Right kidney (tissue), 1 donor: ENCODE data around the gene ANKMY1.

ENCODE experiments used
- DNase-seq: peaks from one replicate; pipeline ENCODE4 v3.0.0-alpha.2; 2016

The ANKMY1 gene

DNA sequence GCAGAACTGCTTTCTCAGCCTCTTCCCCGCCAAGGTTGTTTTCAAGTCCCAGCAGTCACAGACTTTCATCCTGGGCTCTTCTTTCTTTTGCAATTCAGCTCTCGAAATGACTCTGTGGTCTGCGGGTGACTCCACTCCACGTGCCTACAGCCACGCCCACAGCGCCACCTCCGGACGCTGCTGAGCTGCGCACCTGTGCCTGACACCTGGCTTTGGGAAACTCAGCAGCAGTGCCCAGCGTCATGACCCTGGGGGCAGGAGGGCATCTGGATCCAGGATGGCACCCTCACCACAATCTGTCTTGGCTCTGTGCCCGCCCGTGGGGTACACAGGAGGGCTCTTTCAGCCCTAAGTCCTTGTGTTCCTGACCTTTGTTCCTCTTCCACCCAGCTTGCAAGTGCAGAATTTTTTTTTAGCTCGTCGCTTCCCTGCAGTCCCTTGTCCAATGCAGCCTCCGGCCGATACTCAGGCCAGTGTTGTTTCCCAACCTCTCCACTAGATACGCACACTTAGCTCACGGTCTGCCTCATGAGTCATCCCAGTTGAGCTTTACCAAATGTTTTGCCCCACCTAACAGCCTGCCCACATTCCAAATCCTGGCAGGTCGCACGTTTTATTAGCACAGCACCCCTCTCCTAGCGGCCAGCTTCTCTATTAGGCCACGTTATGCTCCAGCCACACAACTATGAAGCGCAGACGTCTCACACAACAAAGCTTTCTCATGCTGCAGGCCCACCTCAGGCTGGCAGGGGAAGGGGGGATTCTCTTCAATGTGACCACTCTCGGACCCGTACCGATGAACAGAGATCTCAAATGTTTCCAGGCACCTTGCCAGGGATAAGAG lies 22.2 kb upstream of the ANKMY1 start:
- no peak for DNase-seq

GRCh38 chr2:240579071-240579762 lies 21.4 kb upstream of the ANKMY1 start:
- DNase-seq: no peak

DNA sequence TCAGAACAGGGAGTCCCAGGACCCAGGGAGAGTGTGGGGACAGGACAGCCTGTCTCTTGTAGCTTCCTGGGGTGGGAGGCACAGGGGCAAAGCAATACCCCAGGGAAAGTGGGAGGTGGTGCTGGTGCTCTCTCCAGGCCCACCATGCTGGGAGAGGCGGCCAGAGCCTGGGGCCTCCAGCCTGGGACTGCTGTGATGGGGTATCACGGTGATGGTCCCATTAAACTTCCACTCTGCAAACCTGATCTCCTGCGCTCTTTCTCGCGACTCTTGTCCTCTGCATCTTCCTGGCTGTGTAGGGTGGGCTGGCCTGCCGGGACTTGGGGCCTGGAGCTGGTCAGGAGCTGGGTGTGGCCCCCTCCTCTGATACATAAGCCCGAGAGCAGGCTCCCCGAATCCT lies 20.7 kb upstream of the ANKMY1 start:
- no peak for DNase-seq

- no peak for DNase-seq
Measured at GRCh38 chr2:240578110-240578450, 20.3 kb upstream of the ANKMY1 start.

GRCh38 chr2:240577281-240578109 lies 19.7 kb upstream of the ANKMY1 start:
- no peak for DNase-seq

- no peak for DNase-seq
Measured at GRCh38 chr2:240576436-240577205, 18.8 kb upstream of the ANKMY1 start.

DNA sequence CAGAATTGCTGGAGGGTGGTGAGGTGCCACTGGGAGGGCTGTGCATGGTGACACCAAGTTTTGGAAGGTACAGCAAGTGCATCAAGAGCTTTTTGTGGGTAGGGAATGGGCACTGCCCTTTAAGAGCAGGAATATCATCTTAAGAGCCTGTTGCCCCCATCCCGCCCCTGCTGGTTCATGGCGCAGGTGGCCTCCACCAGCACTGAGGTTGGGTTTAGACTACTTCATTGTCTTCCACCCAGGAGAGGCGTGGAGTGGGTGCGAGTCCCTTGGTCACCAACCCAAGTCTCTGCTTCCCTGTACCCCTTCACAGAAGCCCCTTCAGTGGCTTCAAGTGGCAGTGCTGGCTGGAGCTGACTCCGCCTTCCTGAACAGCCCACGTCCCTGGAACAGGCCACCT lies 18.2 kb upstream of the ANKMY1 start:
- no peak for DNase-seq

- no peak for DNase-seq
Measured at GRCh38 chr2:240575101-240575965, 17.5 kb upstream of the ANKMY1 start.

- no peak for DNase-seq
Measured at GRCh38 chr2:240574386-240575100, 16.8 kb upstream of the ANKMY1 start.

DNA sequence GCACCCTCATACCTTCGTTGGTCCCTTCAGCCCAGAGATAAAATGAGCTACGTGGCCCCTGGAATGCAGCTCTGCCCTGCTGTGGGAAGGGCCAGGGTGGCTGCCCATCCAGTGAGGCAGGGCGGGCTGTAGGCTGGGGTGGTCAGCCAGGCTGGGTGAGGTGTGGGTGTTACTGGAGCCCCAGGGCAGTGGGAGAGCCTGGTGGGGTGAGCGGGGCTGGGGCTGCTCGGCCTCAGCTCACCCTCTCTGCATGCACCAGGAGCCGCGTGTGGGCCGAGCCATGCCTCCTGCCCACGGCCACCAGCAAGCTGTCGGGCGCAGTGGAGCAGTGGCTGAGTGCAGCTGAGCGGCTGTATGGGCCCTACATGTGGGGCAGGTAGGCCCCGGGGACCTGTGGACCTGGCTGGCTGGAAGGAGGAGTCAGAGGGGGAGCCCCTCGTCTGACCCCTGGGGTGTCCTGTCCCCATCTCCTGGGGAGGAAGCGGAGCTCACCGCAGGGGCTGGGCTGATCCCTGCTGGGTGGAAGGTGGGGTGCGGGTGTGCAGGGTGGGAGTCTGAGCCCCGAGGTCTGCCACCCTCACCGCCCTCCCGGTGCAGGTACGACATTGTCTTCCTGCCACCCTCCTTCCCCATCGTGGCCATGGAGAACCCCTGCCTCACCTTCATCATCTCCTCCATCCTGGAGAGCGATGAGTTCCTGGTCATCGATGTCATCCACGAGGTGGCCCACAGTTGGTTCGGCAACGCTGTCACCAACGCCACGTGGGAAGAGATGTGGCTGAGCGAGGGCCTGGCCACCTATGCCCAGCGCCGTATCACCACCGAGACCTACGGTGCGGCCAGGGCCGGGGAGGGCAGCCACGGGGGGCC lies 16.0 kb upstream of the ANKMY1 start:
- no peak for DNase-seq

- no peak for DNase-seq
Measured at GRCh38 chr2:240573071-240573515, 15.3 kb upstream of the ANKMY1 start.

DNA sequence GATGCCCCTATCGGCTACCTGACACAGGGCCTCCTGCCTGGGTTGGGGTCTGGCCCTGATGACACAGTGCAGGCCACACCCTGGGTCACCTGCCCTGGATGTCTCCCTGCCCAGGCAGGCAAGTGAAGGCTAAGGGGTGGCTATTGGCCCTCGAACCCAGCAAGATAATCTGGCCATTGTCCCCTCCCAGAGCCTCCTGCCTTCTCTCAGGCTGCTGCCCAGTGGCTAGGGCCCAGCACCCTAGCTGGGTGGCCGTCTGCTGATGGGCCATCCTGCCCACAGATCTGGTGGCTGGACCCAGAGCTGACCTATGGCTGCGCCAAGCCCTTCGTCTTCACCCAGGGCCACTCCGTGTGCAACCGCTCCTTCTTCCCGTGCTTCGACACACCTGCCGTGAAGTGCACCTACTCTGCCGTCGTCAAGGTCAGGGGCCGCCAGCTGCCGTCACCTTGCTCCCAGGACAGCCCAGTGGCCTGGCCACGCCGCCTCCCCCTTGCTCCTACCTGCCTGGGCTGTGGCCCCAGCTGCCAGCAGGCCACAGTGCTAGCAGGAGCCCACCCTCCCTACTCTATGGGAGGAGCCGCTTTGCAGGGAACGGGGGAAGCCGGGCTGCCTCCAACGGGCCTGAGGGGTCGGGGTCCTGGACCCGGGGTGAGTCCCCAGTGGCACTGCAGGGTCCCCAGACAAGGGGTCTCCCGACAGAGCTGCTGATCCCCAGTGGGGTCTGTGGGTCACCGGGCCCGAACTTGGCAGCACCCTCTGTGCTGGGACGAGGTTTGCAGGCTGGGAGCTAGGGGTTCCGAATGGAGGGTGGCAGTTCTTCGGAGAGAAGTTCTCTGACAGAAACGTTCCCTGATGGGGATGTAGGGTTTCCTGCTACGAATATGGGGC lies 14.6 kb upstream of the ANKMY1 start:
- DNase-seq: no peak

DNA sequence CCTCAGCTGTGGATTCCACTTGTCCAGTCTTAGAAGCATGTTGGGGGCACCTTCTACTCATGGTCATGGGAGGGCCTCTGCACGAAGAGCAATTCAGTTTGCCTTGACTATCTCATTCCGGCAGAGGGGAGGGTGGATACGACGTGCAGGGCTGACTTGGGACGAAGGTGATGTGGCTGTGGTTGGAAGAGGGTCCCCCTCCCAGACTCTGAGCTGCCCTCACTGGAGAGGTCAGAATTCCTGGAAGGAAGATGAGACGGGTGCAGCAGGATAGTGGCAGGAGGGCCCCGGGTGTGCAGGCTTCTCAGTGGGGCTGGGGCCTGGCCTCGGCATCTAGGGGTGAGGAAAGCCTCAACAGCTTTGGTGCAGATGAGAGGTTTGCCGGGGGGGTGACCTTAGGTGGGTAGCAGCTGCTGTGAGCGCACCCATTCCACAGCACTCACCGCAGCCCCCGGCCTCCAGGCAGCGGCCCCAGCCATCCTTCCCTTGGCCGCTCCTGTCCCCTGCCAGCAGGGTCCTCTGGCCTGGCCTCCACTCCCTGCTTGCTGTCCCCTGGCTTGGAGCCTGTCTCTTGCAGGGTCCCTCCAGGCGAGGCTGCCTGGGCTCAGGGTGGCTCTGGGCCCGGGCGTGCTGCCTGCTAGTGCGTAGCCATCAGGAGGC lies 13.7 kb upstream of the ANKMY1 start:
- no peak for DNase-seq

DNA sequence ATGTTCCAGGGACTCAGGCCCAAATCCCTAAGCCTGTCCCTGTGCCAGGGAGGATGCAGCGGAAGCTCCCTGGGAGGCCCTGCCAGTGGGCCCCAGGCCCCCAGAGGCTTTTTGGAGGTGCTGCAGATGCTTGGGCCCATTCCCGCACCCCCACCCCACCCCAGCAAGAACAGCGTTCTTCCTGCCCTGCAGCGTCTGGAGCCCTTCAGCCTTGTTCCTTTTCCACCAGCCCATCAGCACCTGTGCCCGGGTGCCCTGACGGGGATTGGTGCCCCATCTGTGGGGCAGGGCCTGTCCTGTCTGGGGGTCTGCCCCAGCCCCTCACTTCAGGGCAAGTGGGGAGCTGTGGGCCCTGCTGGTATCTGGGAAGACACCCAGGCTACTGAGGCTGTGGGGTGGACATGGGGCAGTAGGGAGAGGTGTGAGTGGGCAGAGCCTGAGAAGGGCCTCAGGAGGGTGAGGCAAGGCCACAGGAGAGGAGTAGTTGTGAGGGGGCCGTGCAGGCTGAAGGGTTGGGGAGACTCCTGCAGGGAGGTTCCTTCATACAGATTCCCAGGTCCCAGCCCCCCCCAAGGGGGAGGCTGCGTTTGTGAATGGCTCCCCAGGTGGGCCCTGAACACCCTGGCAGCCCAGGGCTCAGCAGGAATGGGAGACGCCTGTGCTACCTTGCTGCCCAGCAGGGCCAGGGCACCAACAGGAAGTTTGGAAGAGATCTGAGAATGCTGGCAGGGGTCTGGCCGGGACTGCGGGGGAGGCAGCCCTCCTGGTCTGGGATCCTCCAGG lies 12.9 kb upstream of the ANKMY1 start:
- DNase-seq: no peak

GRCh38 chr2:240569998-240570530 lies 12.3 kb upstream of the ANKMY1 start:
- no peak for DNase-seq

DNA sequence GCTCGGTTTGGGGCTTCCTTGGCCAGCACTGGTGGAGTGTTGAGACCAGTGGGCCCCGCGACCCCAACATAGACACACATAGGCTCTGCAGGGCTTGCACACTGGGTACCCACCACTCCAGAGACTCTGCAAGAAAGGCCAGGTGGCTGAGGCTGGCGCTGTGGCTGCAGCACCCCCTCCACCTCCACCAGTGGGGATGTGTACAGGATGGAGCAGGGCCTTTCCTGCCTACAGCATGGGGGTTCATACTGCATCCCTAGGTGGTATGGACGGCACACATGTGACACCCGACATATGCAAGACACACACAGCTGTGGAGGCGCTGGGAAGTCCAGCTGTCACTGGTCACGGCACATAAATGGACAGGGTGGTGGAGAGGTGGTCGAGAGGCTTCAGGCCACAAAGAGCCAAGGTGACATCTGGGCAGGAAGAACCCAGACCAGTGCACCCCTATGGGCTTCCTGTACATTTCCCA lies 11.8 kb upstream of the ANKMY1 start:
- no peak for DNase-seq
